ENCODE data around the gene PITPNC1. TPM values are rescaled to one million over a fixed set of nuclear protein-coding genes. Genes with fewer than 3 reads are reported as not detected.

The PITPNC1 gene
- total RNA-seq, 2 donors from 2014 or later = 10.8 to 20.4 TPM

DNA sequence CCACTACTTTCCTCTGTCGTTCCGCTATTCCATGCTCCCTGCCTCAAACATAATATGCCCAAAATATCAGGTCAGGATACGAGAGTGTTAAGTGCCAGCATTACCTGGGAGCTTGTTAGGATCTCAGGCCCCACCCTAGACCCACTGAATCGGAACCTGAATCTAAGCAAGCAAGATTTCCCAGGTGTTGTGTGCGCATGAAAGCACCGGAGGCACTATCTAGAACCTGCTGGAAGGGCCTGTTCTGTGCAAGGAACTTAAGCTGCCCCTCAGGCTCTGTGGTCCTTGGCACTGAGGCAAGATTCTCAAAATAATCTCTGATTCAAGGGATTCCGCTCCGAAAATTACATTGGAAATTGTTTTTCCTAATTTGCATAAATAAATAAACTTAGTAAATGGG lies 233.0 kb downstream of the PITPNC1 start:
- Histone ChIP-seq H3K36me3 (no peaks in the 10 kb centered on the region), H3K27me3 (no peaks in the 10 kb centered on the region), H3K9ac (ENCODE audit: low read depth in 2 of 2, low read length in 2 of 2) (no peak overlapping the region), H3K4me1 (no peaks in the 10 kb centered on the region), H3K27ac (no peak overlapping the region), H3K9me3 (no peaks in the 10 kb centered on the region), H3K4me3 (no peak overlapping the region)
- DNase-seq = no peak
- intact Hi-C loops (cut with DNase I) = no loop called here
- no peak for TF ChIP-seq CTCF (IDR thresholded peaks at IDR 0.05)

GRCh38 chr17:67613961-67614360 lies 236.9 kb downstream of the PITPNC1 start:
- Histone ChIP-seq H3K4me1 (no peaks in the 10 kb centered on the region), H3K4me3 (no peak overlapping the region), H3K27me3 (no peaks in the 10 kb centered on the region), H3K27ac (no peak overlapping the region), H3K9ac (ENCODE audit: low read depth in 2 of 2, low read length in 2 of 2) (no peak overlapping the region), H3K36me3 (no peaks in the 10 kb centered on the region), H3K9me3 (no peaks in the 10 kb centered on the region)
- DNase-seq = no peak
- intact Hi-C loops (cut with DNase I) = no loop called here
- no peak for TF ChIP-seq CTCF (IDR thresholded peaks at IDR 0.05)

DNA sequence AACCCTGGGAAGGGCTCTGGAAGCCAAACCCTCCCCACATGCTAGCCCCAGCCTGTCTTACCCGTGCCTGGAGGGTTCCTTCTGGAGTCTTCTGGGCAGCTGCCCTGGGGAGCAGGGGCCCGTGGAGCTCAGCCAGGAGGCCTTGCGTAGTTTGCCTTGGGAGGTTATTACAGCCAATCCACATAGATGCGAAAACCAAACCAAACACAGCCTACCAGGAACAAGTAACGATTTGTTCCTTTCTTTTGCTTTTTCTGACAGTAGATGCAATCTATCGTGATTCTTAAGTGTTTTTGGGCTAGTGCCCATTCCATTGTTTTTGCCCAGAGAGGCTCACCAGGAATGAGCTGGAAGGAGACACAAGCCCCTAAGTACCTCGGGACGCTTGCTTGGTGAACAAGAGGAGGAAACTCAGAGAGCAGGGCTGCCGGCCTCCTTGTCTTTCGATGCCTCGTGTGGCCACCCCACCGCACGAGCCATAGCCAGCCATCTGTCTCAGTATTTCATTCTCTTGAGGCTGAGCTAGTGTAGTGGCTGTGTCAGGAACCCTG lies 238.0 kb downstream of the PITPNC1 start:
- no peaks in the 10 kb centered on the region for H3K36me3 ChIP-seq
- no peak overlapping the region for H3K9ac ChIP-seq (ENCODE audit: low read depth in 2 of 2, low read length in 2 of 2)
- no peak overlapping the region for H3K27ac ChIP-seq
- no peaks in the 10 kb centered on the region for H3K4me1 ChIP-seq
- intact Hi-C loops (cut with DNase I) = no loop called here
- DNase-seq = no peak
- TF ChIP-seq CTCF (IDR thresholded peaks at IDR 0.05) = no peak
- no peaks in the 10 kb centered on the region for H3K27me3 ChIP-seq
- H3K4me3 ChIP-seq = no peak overlapping the region
- H3K9me3 ChIP-seq = no peaks in the 10 kb centered on the region

DNA sequence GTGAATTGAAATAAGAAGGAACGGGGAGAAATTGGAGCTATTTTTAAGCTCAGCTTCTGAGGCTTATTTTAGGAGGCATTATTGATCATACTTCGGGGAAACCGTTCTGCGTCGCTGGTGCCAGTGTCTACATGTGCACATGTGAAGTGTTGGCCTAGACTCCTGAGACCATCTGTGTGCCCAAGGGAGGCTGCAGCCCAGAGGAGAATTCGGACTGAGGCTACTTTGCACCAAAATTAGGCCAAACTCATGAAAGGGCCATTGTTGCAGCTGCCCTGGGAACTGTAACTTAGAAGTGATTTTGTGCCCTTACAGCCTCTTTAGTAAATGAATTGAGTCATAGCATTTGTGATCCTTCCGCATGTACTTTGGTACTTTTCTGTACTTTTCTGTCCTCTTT lies 238.7 kb downstream of the PITPNC1 start:
- H3K9ac ChIP-seq (ENCODE audit: low read depth in 2 of 2, low read length in 2 of 2) = no peak overlapping the region
- intact Hi-C loops (cut with DNase I) = no loop called here
- no peak for DNase-seq
- H3K27ac ChIP-seq = no peak overlapping the region
- H3K4me1 ChIP-seq = no peaks in the 10 kb centered on the region
- no peaks in the 10 kb centered on the region for H3K9me3 ChIP-seq
- no peak overlapping the region for H3K4me3 ChIP-seq
- TF ChIP-seq CTCF (IDR thresholded peaks at IDR 0.05) = no peak
- H3K27me3 ChIP-seq = no peaks in the 10 kb centered on the region
- H3K36me3 ChIP-seq = no peaks in the 10 kb centered on the region

DNA sequence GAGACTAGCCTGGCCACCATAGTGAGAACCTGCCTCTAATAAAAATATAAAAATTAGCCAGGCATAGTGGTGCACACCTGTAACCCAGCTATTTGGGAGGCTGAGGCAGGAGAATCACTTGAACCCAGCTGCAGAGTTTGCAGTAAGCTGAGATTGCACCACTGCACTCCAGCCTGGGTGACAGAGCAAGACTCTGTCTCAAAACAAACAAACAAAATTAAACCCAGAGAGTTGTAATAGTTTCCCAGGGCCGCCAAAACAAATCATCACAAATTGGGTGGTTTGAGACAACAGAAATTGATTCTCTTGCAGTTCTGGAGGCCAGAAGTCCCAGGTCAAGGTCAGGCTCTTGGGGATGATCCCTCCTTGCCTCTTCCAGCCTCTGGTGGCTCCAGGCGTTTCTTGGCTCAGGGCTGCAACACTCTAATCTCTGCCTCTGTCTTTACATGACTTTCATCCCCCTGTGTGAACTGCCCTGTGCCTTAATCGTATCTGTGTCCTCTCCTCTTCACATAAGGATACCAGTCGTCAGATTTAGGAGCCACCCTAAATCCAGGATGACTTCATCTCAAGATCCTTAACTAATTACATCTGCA lies 240.3 kb downstream of the PITPNC1 start:
- Histone ChIP-seq H3K36me3 (no peaks in the 10 kb centered on the region), H3K9ac (ENCODE audit: low read depth in 2 of 2, low read length in 2 of 2) (no peak overlapping the region), H3K9me3 (no peaks in the 10 kb centered on the region), H3K4me1 (no peaks in the 10 kb centered on the region), H3K27ac (no peak overlapping the region), H3K27me3 (no peaks in the 10 kb centered on the region), H3K4me3 (no peak overlapping the region)
- no peak for DNase-seq
- TF ChIP-seq CTCF (IDR thresholded peaks at IDR 0.05) = no peak
- intact Hi-C loops (cut with DNase I) = no loop called here

All from colonic mucosa (tissue), 4 donors.